Nephron progenitor cell (in vitro differentiated cells): ENCODE results near the gene PRKCZ.

ENCODE experiments used
- DNase-seq: peaks from one replicate; pipeline ENCODE4 v3.0.0; 2021
- H3K27ac Mint-ChIP-seq: 2 replicates; pipeline ENCODE4 v1.8.0; 2021; ENCODE audit warnings: mild to moderate bottlenecking, moderate library complexity, mixed read lengths
- H3K27me3 Mint-ChIP-seq: 2 replicates; pipeline ENCODE4 v1.8.0; 2021; ENCODE audit warnings: mild to moderate bottlenecking, low read depth, mixed read lengths; ENCODE audit not compliant: poor library complexity
- H3K36me3 Mint-ChIP-seq: 2 replicates; pipeline ENCODE4 v1.8.0; 2021; ENCODE audit warnings: low read depth, mixed read lengths
- H3K4me1 Mint-ChIP-seq: 2 replicates; pipeline ENCODE4 v1.8.0; 2021; ENCODE audit warnings: mixed read lengths
- H3K4me3 Mint-ChIP-seq: 2 replicates; pipeline ENCODE4 v1.8.0; 2021; ENCODE audit warnings: mild to moderate bottlenecking, moderate library complexity, mixed read lengths
- H3K9me3 Mint-ChIP-seq: 2 replicates; pipeline ENCODE4 v1.8.0; 2021; ENCODE audit warnings: mild to moderate bottlenecking, moderate library complexity, mixed read lengths
- CTCF ChIP-seq: fragments of 200-600 bp; sonication (generic); IDR thresholded peaks from 2 replicates; pipeline ENCODE4 v1.5.0; 2021; ENCODE audit warnings: antibody characterized with exemption

The PRKCZ gene

GRCh38 chr1:2177541-2177940, 127.3 kb downstream of the PRKCZ start:
- TF ChIP-seq CTCF: no peak
- peaks cover 30% of the 10 kb centered on the region for H3K4me1 Mint-ChIP-seq
- H3K36me3 Mint-ChIP-seq: peaks cover 14% of the 10 kb centered on the region
- H3K27me3 Mint-ChIP-seq: no peaks in the 10 kb centered on the region
- no peak for DNase-seq
- no peaks in the 10 kb centered on the region for H3K9me3 Mint-ChIP-seq
- H3K27ac Mint-ChIP-seq: no peak overlapping the region
- H3K4me3 Mint-ChIP-seq: no peak overlapping the region

- no peak for DNase-seq
- Mint-ChIP-seq H3K9me3 (no peaks in the 10 kb centered on the region), H3K36me3 (peaks cover 19% of the 10 kb centered on the region), H3K27ac (peak overlapping the region; percentile 13), H3K27me3 (no peaks in the 10 kb centered on the region), H3K4me1 (peaks cover 35% of the 10 kb centered on the region), H3K4me3 (no peak overlapping the region)
- no peak for TF ChIP-seq CTCF
Observed at GRCh38 chr1:2177946-2178538, 127.8 kb downstream of the PRKCZ start.

- peaks cover 40% of the 10 kb centered on the region for H3K4me1 Mint-ChIP-seq
- peaks cover 28% of the 10 kb centered on the region for H3K36me3 Mint-ChIP-seq
- no peak for DNase-seq
Observed at GRCh38 chr1:2178875-2179274, 128.7 kb downstream of the PRKCZ start.

GRCh38 chr1:2179283-2180013, 129.2 kb downstream of the PRKCZ start:
- Mint-ChIP-seq H3K27ac (peak overlapping the region; percentile 90), H3K4me3 (no peak overlapping the region), H3K27me3 (no peaks in the 10 kb centered on the region), H3K4me1 (peaks cover 40% of the 10 kb centered on the region), H3K36me3 (peaks cover 28% of the 10 kb centered on the region), H3K9me3 (no peaks in the 10 kb centered on the region)
- no peak for DNase-seq
- no peak for TF ChIP-seq CTCF

More at GRCh38 chr1:2178875-2179274, 128.7 kb downstream of the PRKCZ start:
- H3K4me3 Mint-ChIP-seq: no peak overlapping the region
- no peak for TF ChIP-seq CTCF
- H3K27me3 Mint-ChIP-seq: no peaks in the 10 kb centered on the region
- H3K9me3 Mint-ChIP-seq: no peaks in the 10 kb centered on the region
- no peak overlapping the region for H3K27ac Mint-ChIP-seq

GRCh38 chr1:2180297-2181245, 130.4 kb downstream of the PRKCZ start:
- Mint-ChIP-seq H3K27me3 (no peaks in the 10 kb centered on the region), H3K4me3 (no peak overlapping the region), H3K4me1 (peaks cover 40% of the 10 kb centered on the region), H3K9me3 (no peaks in the 10 kb centered on the region), H3K36me3 (peaks cover 32% of the 10 kb centered on the region), H3K27ac (no peak overlapping the region)
- DNase-seq: no peak
- TF ChIP-seq CTCF: no peak
